Natural killer cell (primary cell): ENCODE results near the gene TP53. TPM values are rescaled to one million over a fixed set of nuclear protein-coding genes. Genes with fewer than 3 reads are reported as not detected.

Experiments used
- ATAC-seq, 3 donors: fragments of 150-1000 bp in 2 of 3; fragments of 200-7000 bp in 1 of 3; cut with Tn5 transposase; 1 replicate in 1 of 3; 2 replicates in 2 of 3; pipeline ENCODE4 v1.10.0; 2021; ENCODE audit warnings: mild to moderate bottlenecking in 2 of 3, moderate library complexity in 2 of 3
- DNase-seq, 2 donors: peaks; one replicate each; pipeline versions ENCODE4 v3.0.0 to v3.0.0-alpha.2; 2013 to 2021; ENCODE audit warnings: mixed read lengths in 1 of 2
- H3K27ac ChIP-seq: one replicate; pipeline ENCODE4 v1.5.1; 2013; ENCODE audit warnings: mild to moderate bottlenecking, low read length
- H3K27me3 ChIP-seq: one replicate; pipeline ENCODE4 v1.6.1; 2013; ENCODE audit warnings: low read length; ENCODE audit not compliant: control insufficient read depth, insufficient read depth
- H3K36me3 ChIP-seq: one replicate; pipeline ENCODE4 v1.6.1; 2013; ENCODE audit warnings: low read length; ENCODE audit not compliant: control insufficient read depth, insufficient read depth
- H3K4me1 ChIP-seq: one replicate; pipeline ENCODE4 v1.6.1; 2013; ENCODE audit warnings: low read length; ENCODE audit not compliant: control insufficient read depth, insufficient read depth
- H3K4me3 ChIP-seq: one replicate; pipeline ENCODE4 v1.5.1; 2013; ENCODE audit warnings: low read length
- H3K9me3 ChIP-seq: one replicate; pipeline ENCODE4 v1.6.1; 2013; ENCODE audit warnings: low read length; ENCODE audit not compliant: control insufficient read depth, insufficient read depth
- H3K27ac Mint-ChIP-seq, 2 donors: one replicate each; pipeline ENCODE4 v1.8.0; 2022; ENCODE audit warnings: mild to moderate bottlenecking in 2 of 2, mixed read lengths in 2 of 2, moderate library complexity in 1 of 2
- H3K27me3 Mint-ChIP-seq, 2 donors: one replicate each; pipeline ENCODE4 v1.8.0; 2022; ENCODE audit warnings: low read depth in 2 of 2, mixed read lengths in 2 of 2
- H3K36me3 Mint-ChIP-seq: one replicate; pipeline ENCODE4 v1.8.0; 2022; ENCODE audit warnings: mixed read lengths
- H3K4me1 Mint-ChIP-seq, 2 donors: one replicate each; pipeline ENCODE4 v1.8.0; 2022; ENCODE audit warnings: mixed read lengths in 2 of 2
- H3K4me3 Mint-ChIP-seq: one replicate; pipeline ENCODE4 v1.8.0; 2022; ENCODE audit warnings: mild to moderate bottlenecking, moderate library complexity, mixed read lengths
- H3K9me3 Mint-ChIP-seq, 2 donors: one replicate each; pipeline ENCODE4 v1.8.0; 2022; ENCODE audit warnings: mixed read lengths in 2 of 2
- WGBS: methylation state at CpG from one replicate; pipeline ENCODE4 v1.1.7; 2013; ENCODE audit warnings: missing lambda C conversion rate; ENCODE audit not compliant: insufficient coverage; 5-methylcytosine and 5-hydroxymethylcytosine counted together
- intact Hi-C: fragments of 100-400 bp; cut with micrococcal nuclease; formaldehyde crosslinking; loops from one replicate; pipeline ENCODE4 v1.14.2; 2022
- total RNA-seq, 4 donors: library from RNA; stranded (reverse); fragments of 120-200 nt in 1 of 4; gene quantifications; one replicate each; pipeline versions ENCODE4 v1.2.3 to v1.2.4, GENCODE V29; 2013 to 2022
- TF ChIP-seq, protein P1 (sequence below): fragments of 200-600 bp; IDR thresholded peaks from one replicate; pipeline ENCODE4 v1.8.0; 2022; ENCODE audit warnings: antibody characterized with exemption

TP53 gene
- total RNA-seq, 3 donors from 2014 or later (not counting 1 experiment from before 2014, with no cell fraction given): 56.5 to 65.5 (median 62.0) TPM

DNA sequence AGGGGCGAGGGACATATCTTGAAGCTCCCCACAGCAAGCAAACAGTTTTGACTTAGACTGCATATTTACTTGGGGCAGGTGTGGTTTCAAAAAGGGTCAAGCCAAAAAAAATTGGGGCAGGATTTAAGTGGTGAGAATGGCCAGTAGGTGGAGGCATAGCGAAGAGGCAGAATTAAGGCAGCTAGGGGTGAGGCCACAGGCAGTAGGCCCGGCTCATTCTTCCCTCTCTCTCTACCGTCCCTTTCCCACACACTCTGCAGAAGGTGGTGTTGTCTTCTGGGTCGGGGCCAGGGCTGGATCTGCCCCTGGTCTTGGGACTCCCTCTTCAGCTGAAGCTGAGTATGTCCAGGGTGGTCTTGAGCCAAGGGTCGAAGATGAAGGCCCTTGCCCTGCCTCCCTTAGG is 54.8 kb downstream of the TP53 start:
- Mint-ChIP-seq H3K9me3 (no peaks in the 10 kb centered on the region), H3K27me3 (peaks cover 0 to 6% of the 10 kb centered on the region in 2 donors), H3K36me3 (no peaks in the 10 kb centered on the region), H3K4me1 (peaks cover 0 to under 1% of the 10 kb centered on the region in 2 donors), H3K27ac (no peak overlapping the region), H3K4me3 (no peak overlapping the region)
- no peaks in the 10 kb centered on the region for H3K36me3 ChIP-seq
- no peaks in the 10 kb centered on the region for H3K9me3 ChIP-seq
- peaks cover 7% of the 10 kb centered on the region for H3K4me1 ChIP-seq
- ATAC-seq (no peak), DNase-seq (peak in 1 of 2 donors; percentile 62)
- no peaks in the 10 kb centered on the region for H3K27me3 ChIP-seq
- H3K27ac ChIP-seq: no peak overlapping the region
- WGBS: 41% methylated on average over 6 of the region's 6 CpGs
- TF ChIP-seq, protein P1, sequence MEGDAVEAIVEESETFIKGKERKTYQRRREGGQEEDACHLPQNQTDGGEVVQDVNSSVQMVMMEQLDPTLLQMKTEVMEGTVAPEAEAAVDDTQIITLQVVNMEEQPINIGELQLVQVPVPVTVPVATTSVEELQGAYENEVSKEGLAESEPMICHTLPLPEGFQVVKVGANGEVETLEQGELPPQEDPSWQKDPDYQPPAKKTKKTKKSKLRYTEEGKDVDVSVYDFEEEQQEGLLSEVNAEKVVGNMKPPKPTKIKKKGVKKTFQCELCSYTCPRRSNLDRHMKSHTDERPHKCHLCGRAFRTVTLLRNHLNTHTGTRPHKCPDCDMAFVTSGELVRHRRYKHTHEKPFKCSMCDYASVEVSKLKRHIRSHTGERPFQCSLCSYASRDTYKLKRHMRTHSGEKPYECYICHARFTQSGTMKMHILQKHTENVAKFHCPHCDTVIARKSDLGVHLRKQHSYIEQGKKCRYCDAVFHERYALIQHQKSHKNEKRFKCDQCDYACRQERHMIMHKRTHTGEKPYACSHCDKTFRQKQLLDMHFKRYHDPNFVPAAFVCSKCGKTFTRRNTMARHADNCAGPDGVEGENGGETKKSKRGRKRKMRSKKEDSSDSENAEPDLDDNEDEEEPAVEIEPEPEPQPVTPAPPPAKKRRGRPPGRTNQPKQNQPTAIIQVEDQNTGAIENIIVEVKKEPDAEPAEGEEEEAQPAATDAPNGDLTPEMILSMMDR: no peak
- intact Hi-C loops: no loop called here
- no peak overlapping the region for H3K4me3 ChIP-seq

DNA sequence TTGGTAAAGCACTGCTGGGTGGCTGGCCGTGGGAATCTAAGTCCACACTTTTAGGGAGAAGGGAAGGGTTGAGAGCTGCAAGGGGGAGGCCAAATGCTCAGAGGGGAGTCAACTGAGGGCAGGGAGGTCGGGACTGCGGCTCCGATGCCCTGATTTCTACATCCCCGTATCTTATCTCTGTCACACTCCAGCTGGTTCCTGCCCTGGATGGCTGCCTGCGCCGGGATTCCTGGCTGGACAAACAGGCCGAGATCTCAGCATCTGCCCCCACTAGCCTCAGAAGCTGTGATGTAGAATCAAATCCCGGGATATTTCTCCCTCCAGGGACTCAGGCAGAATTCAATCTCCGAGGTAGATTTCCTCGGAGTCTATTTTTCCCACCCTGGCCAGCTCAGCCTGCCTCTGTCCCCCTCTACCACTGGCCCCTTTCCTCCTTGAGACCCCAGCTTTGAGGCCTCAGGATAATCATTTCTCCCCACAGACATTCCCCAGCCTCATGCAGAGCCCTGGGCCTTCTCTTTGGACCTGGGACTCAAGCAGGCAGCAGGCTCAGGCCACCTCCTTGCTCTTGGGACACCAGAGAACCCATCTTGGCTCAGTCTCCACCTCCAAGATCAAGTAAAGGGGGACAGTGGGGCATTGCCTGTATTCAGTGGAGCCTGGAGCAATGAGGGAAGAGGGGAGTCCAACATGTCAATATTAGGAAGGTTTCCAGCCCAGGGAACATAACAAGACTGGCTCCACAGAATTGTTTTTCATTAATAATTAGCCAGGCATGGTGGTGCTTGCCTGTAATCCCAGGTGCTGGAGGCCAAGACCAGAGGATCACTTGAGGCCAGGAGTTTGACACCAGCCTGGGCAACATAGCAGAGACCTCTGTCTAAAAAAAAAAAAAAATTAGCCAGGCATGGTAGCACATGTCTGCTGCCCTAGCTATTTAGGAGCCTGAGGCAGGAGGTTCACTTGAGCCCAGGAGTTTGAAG is 55.6 kb downstream of the TP53 start:
- no peaks in the 10 kb centered on the region for H3K27me3 ChIP-seq
- ATAC-seq (no peak), DNase-seq (no peak)
- Mint-ChIP-seq H3K4me1 (peaks cover 8% of the 10 kb centered on the region in 2 donors), H3K36me3 (no peaks in the 10 kb centered on the region), H3K27ac (no peak overlapping the region), H3K27me3 (peaks cover 0 to 6% of the 10 kb centered on the region in 2 donors), H3K4me3 (no peak overlapping the region), H3K9me3 (no peaks in the 10 kb centered on the region)
- no peak overlapping the region for H3K4me3 ChIP-seq
- TF ChIP-seq, protein P1: no peak
- no peaks in the 10 kb centered on the region for H3K9me3 ChIP-seq
- H3K4me1 ChIP-seq: peaks cover 13% of the 10 kb centered on the region
- no peak overlapping the region for H3K27ac ChIP-seq
- WGBS: 90% methylated on average over 11 of the region's 11 CpGs
- intact Hi-C loops: no loop called here
- no peaks in the 10 kb centered on the region for H3K36me3 ChIP-seq

DNA sequence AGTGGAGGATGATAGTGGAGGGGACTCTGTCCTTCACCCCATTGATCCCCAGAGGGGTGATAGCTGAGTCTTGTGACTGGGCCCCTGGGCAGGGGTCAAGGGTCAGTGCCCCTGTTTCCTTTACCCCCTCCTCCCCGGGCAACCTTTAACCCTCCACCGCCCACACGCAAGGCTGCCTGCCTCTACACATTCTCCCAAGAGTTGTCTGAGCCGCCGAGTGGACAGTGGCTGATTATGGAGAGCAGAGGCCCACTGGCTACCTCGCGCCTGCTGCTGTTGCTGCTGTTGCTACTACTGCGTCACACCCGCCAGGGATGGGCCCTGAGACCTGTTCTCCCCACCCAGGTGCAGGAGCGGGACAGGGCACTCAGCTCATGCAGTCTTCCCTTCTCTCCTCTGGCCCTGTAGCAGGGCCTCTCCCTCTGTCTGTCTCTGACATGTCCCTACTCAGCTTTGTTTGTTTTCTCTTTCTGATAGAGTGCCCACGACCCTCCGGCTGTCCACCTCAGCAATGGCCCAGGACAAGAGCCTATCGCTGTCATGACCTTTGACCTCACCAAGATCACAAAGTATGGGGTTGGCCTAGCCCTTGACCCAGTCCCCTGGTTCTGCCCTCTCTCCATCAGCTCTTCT is 57.2 kb downstream of the TP53 start, which contains the start of gene SHBG:
SHBG (plus strand) TSS at position 197 of the 633 bp plus-strand sequence; CDS start at position 235, 38 bp downstream.
- Mint-ChIP-seq H3K9me3 (no peaks in the 10 kb centered on the region), H3K4me3 (no peak within 1 kb of the TSS), H3K4me1 (peaks cover 12 to 14% of the 10 kb centered on the region in 2 donors), H3K27ac (peak within 1 kb of the TSS in 1 of 2 donors; percentile 9), H3K27me3 (no peaks in the 10 kb centered on the region), H3K36me3 (no peaks in the 10 kb centered on the region)
- intact Hi-C loops: no loop called here
- H3K4me1 ChIP-seq: peaks cover 17% of the 10 kb centered on the region
- H3K36me3 ChIP-seq: peaks cover 2% of the 10 kb centered on the region
- ATAC-seq (no peak), DNase-seq (no peak)
- no peaks in the 10 kb centered on the region for H3K9me3 ChIP-seq
- H3K27ac ChIP-seq: no peak within 1 kb of the TSS
- no peak within 1 kb of the TSS for H3K4me3 ChIP-seq
- 95% methylated on average over 13 of the region's 13 CpGs for WGBS
- H3K27me3 ChIP-seq: no peaks in the 10 kb centered on the region
- TF ChIP-seq, protein P1: no peak
